Mucosa of descending colon (tissue), 3 donors: ENCODE data around the gene BLOC1S1. TPM values are rescaled to one million over a fixed set of nuclear protein-coding genes. Genes with fewer than 3 reads are reported as not detected.

Experiments
- ATAC-seq: fragments of 200-7000 bp; cut with Tn5 transposase; one replicate; pipeline ENCODE4 v1.9.1; 2020; ENCODE audit warnings: mild to moderate bottlenecking, moderate library complexity
- DNase-seq, 3 donors: peaks; one replicate each; pipeline ENCODE4 v3.0.0-alpha.2; 2020
- H3K36me3 ChIP-seq: fragments of 200-600 bp; one replicate; pipeline ENCODE4 v1.8.0; 2021; ENCODE audit warnings: low read depth, mild to moderate bottlenecking
- H3K4me1 ChIP-seq: fragments of 200-600 bp; one replicate; pipeline ENCODE4 v1.8.0; 2021; ENCODE audit warnings: low read depth, mild to moderate bottlenecking
- H3K4me3 ChIP-seq: fragments of 200-600 bp; one replicate; pipeline ENCODE4 v1.8.0; 2021; ENCODE audit warnings: mild to moderate bottlenecking
- H3K9me3 ChIP-seq: fragments of 200-600 bp; one replicate; pipeline ENCODE4 v1.8.0; 2021; ENCODE audit warnings: mild to moderate bottlenecking
- CTCF ChIP-seq: fragments of 200-600 bp; IDR thresholded peaks from one replicate; pipeline ENCODE4 v1.8.0; 2022; ENCODE audit warnings: antibody characterized with exemption, mild to moderate bottlenecking
- intact Hi-C, 2 donors: fragments of 100-400 bp; cut with DNase I in 1 of 2; cut with micrococcal nuclease in 1 of 2; formaldehyde crosslinking; loops; one replicate each; pipeline versions ENCODE4 v1.11.0 to v1.11.1; 2022; cut with DNase I, micrococcal nuclease
- long read RNA-seq, 2 donors: library from polyadenylated mRNA; unstranded; transcript quantifications; one replicate each; pipeline ENCODE4 v2.0.0, GENCODE V29; 2019 to 2021
- total RNA-seq, 3 donors: library from RNA; stranded (reverse); fragmentation: NEBNext Ultra II Directional in 2 of 3; extraction: Animal tissue kit (Norgen Biotek cat#: 25700) in 2 of 3; gene quantifications; one replicate each; pipeline versions ENCODE4 v1.2.1 to v1.2.4, GENCODE V29; 2021 to 2023
- donor health status: DM: no; HTN: no; CAD: no; lungs with moderate emphysema.
- donor health status: DM: no; HTN: no; CAD: no.
- donor health status: DM: no; HTN: yes; CAD: no.

The BLOC1S1 gene
- 100 to 1,000 TPM; 201 to 285 (median 241) TPM for total RNA-seq
- long read RNA-seq, donor 1, transcript BLOC1S1-203 (4 exons, 571 nt): major isoform, 101 of 110 reads
- long read RNA-seq, donor 1, partial matches to known transcripts: 0 of 110 reads
- long read RNA-seq, donor 1, other reads (novel, unspliced or antisense): 2 of 110 reads
- long read RNA-seq, donor 2, transcript BLOC1S1-203 (4 exons, 571 nt): major isoform, 161 of 174 reads
- long read RNA-seq, donor 2, transcript BLOC1S1-201 (4 exons, 837 nt): minor isoform, 6 of 174 reads
- long read RNA-seq, donor 2, transcript BLOC1S1-204 (3 exons, 1,229 nt): minor isoform, 7 of 174 reads
- long read RNA-seq, donor 2, partial matches to known transcripts: 0 of 174 reads
- long read RNA-seq, donor 2, other reads (novel, unspliced or antisense): 0 of 174 reads

DNA sequence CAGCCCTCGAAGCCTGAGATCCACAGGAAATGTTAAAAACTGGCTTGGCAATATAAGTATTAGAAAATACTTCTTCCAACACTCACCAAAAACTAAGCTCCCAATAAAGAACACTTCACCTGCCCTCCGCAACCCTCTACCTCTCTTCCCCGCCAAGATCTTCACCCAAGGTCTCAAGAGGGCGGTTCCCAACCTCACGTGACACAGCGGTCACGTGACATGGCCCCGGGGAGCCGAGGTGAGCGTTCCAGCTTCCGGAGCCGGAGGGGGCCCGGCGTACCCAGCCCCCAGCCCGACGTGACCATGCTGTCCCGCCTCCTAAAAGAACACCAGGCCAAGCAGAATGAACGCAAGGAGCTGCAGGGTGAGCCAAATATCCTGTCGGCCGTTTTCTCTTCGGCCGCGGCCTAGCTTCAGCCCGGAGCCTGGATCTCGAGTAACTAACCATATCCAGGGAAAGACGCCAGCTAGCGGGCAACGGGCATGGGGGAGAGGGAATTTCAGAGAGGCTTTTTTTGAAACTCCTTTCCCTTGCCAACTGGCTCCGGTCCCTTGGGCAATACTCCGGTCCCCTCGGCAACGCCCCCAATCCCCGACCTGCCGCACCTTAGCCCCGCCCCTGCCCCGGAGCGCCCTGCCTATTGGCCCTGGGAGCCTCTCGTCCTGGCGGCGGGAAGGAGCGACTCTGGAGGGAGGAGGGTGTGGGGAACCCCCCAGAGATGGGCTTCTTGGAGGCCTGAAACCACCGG lies at the start of gene BLOC1S1:
Gene BLOC1S1, plus strand, starts transcription at position 214 of the 749 bp plus-strand sequence. Its CDS starts 6 bp downstream, at position 220.
- intact Hi-C loops: no loop called here
- DNase-seq (peak; percentile 96 to 97 (median 96)), ATAC-seq (peak; percentile 80)
- H3K4me3 ChIP-seq: peak within 1 kb of the TSS; percentile 87
- TF ChIP-seq CTCF: no peak
- no peaks in the 10 kb centered on the region for H3K9me3 ChIP-seq
- H3K4me1 ChIP-seq: peaks cover 44% of the 10 kb centered on the region
- H3K36me3 ChIP-seq: no peaks in the 10 kb centered on the region

DNA sequence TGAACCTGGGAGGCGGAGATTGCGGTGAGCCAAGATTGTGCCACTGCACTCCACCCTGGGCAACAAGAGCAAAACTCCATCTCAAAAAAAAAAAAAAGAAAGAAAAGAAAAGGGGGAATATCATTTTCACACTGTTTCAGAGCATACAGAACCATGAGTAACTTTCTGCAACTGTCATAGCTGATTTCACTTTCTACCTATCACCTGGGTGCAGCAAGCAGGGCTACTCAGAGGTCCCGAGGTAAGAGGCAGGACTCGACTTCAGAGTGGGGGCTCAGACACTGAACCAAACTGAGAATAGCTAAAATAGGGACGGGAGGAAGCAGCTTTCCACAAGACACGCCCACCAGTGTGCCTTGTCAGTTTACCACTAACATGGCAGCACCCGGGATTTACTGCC lies 49.3 kb upstream of the BLOC1S1 start:
- Histone ChIP-seq H3K4me1 (peaks cover 16% of the 10 kb centered on the region), H3K4me3 (no peak overlapping the region), H3K9me3 (no peaks in the 10 kb centered on the region), H3K36me3 (no peaks in the 10 kb centered on the region)
- intact Hi-C loops: no loop called here
- ATAC-seq (no peak), DNase-seq (no peak)
- no peak for TF ChIP-seq CTCF

DNA sequence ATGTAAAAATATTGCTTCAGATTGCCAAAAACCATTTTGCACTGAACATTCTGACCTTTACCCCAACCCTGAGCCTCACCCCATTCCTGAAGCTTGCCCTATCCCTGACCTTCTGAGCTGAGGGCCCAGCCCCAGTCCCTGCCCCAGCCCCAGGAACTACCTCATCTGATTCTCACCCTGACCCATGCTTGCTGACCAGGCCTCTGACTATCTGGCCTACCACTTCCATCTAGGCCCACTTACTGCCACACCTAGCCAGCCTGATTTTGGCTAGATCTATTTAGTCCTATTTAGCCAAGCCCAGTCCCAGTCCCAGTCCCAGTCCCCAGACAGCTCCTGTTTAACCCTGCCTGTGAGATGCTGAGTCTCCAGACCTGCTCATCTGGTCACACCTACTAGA lies 45.6 kb upstream of the BLOC1S1 start:
- Histone ChIP-seq H3K4me3 (no peak overlapping the region), H3K9me3 (no peaks in the 10 kb centered on the region), H3K4me1 (peaks cover 19% of the 10 kb centered on the region), H3K36me3 (no peaks in the 10 kb centered on the region)
- no peak for TF ChIP-seq CTCF
- ATAC-seq (peak; percentile 57), DNase-seq (peak in 1 of 3 donors; percentile 48)
- intact Hi-C loops: no loop called here

DNA sequence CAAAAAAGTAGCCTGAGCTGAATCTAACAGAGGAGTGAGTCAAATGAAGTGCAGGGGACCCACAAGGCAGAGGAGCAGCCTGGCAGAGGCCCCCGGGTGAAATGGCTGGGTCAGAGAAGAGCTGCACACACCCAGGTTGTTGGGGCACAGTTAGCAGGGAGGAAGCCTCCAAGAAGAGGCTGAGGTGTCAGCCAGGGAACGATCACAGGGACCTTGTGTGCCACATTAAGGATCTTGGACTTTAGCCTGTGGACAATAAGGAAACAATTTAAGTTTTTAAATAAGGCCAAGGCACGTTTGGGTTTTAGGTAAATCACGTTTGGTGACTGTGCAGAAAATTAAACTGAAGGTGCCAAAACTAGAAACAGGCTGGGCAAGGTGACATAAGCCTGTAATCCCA lies 44.1 kb upstream of the BLOC1S1 start:
- Histone ChIP-seq H3K4me1 (peaks cover 19% of the 10 kb centered on the region), H3K9me3 (no peaks in the 10 kb centered on the region), H3K4me3 (no peak overlapping the region), H3K36me3 (no peaks in the 10 kb centered on the region)
- ATAC-seq: peak; percentile 81
- intact Hi-C loops: no loop called here
- TF ChIP-seq CTCF: no peak
- peak in 2 of 3 donors; percentile 59 to 60 for DNase-seq

- DNase-seq (no peak), ATAC-seq (peak; percentile 57)
- TF ChIP-seq CTCF: no peak
- intact Hi-C loops: no loop called here
- no peaks in the 10 kb centered on the region for H3K9me3 ChIP-seq
- H3K4me3 ChIP-seq: no peak overlapping the region
- peaks cover 19% of the 10 kb centered on the region for H3K4me1 ChIP-seq
- H3K36me3 ChIP-seq: no peaks in the 10 kb centered on the region
Observed at GRCh38 chr12:55673638-55674037, 42.2 kb upstream of the BLOC1S1 start.
